ENCODE data around the gene ZNRF4. TPM values are rescaled to one million over a fixed set of nuclear protein-coding genes. Genes with fewer than 3 reads are reported as not detected.

ZNRF4 gene
- total and polyA plus RNA-seq, 7 donors, result not detected

- H3K9me3 ChIP-seq, result no peaks in the 10 kb centered on the region
- H3K36me3 ChIP-seq (ENCODE audit: insufficient read depth in 1 of 2, low read depth in 1 of 2), result no peaks in the 10 kb centered on the region
- no peak for TF ChIP-seq CTCF (IDR thresholded peaks at IDR 0.05)
- no peak overlapping the region for H3K4me3 ChIP-seq
- 30 to 40% (median 39%) methylated on average over 5 of the region's 5 CpGs for WGBS, 3 donors
- ATAC-seq (no peak), DNase-seq (no peak)
- no peak overlapping the region for H3K27ac ChIP-seq
- H3K4me1 ChIP-seq, result no peaks in the 10 kb centered on the region
- intact Hi-C loops (cut with DNase I), result no loop called here
- peaks cover 0 to 33% (median 5%) of the 10 kb centered on the region in 3 donors for H3K27me3 ChIP-seq (ENCODE audit: insufficient read depth in 3 of 3, low read length in 2 of 3)
Measured at GRCh38 chr19:5445561-5446055, 9.6 kb upstream of the ZNRF4 start.

- 31 to 36% (median 35%) methylated on average over 14 to 15 of the region's 15 CpGs for WGBS, 3 donors
- intact Hi-C loops (cut with DNase I), result no loop called here
Measured at GRCh38 chr19:5447700-5448311, 7.4 kb upstream of the ZNRF4 start.

GRCh38 chr19:5448374-5448773 is 6.8 kb upstream of the ZNRF4 start:
- ATAC-seq, result no peak
- no peak overlapping the region for H3K4me3 ChIP-seq
- intact Hi-C loops (cut with DNase I), result no loop called here
- no peaks in the 10 kb centered on the region for H3K36me3 ChIP-seq (ENCODE audit: insufficient read depth in 1 of 2, low read depth in 1 of 2)
- H3K27me3 ChIP-seq (ENCODE audit: insufficient read depth in 3 of 3, low read length in 2 of 3), result peaks cover 0 to 41% (median 5%) of the 10 kb centered on the region in 3 donors
- whole genome bisulfite sequencing, 3 donors, result 55 to 59% (median 56%) methylated on average over 15 of the region's 15 CpGs
- no peaks in the 10 kb centered on the region for H3K9me3 ChIP-seq
- no peak for TF ChIP-seq CTCF (IDR thresholded peaks at IDR 0.05)
- H3K4me1 ChIP-seq, result no peaks in the 10 kb centered on the region
- H3K27ac ChIP-seq, result no peak overlapping the region
- DNase-seq, result no peak

More at GRCh38 chr19:5447700-5448311, 7.4 kb upstream of the ZNRF4 start:
- peaks cover 0 to 41% (median 5%) of the 10 kb centered on the region in 3 donors for H3K27me3 ChIP-seq (ENCODE audit: insufficient read depth in 3 of 3, low read length in 2 of 3)
- no peaks in the 10 kb centered on the region for H3K4me1 ChIP-seq
- TF ChIP-seq CTCF (IDR thresholded peaks at IDR 0.05), result no peak
- H3K9me3 ChIP-seq, result no peaks in the 10 kb centered on the region
- ATAC-seq (no peak), DNase-seq (no peak)
- H3K4me3 ChIP-seq, result no peak overlapping the region
- H3K27ac ChIP-seq, result no peak overlapping the region
- no peaks in the 10 kb centered on the region for H3K36me3 ChIP-seq (ENCODE audit: insufficient read depth in 1 of 2, low read depth in 1 of 2)

GRCh38 chr19:5450482-5451126 is 4.6 kb upstream of the ZNRF4 start:
- no peak overlapping the region for H3K27ac ChIP-seq
- no peaks in the 10 kb centered on the region for H3K36me3 ChIP-seq (ENCODE audit: insufficient read depth in 1 of 2, low read depth in 1 of 2)
- no peaks in the 10 kb centered on the region for H3K4me1 ChIP-seq
- no peak for TF ChIP-seq CTCF (IDR thresholded peaks at IDR 0.05)
- no peak for ATAC-seq
- no peak for DNase-seq
- peaks cover 0 to 44% (median 3%) of the 10 kb centered on the region in 3 donors for H3K27me3 ChIP-seq (ENCODE audit: insufficient read depth in 3 of 3, low read length in 2 of 3)
- no peak overlapping the region for H3K4me3 ChIP-seq
- intact Hi-C loops (cut with DNase I), result no loop called here
- WGBS, 3 donors, result 50 to 61% (median 51%) methylated on average over 9 of the region's 9 CpGs
- no peaks in the 10 kb centered on the region for H3K9me3 ChIP-seq
